ENCODE data around the gene ASB18.

- TF ChIP-seq, protein P1, sequence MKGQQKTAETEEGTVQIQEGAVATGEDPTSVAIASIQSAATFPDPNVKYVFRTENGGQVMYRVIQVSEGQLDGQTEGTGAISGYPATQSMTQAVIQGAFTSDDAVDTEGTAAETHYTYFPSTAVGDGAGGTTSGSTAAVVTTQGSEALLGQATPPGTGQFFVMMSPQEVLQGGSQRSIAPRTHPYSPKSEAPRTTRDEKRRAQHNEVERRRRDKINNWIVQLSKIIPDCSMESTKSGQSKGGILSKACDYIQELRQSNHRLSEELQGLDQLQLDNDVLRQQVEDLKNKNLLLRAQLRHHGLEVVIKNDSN (IDR thresholded peaks at IDR 0.05) = no peak
- TF ChIP-seq EP300 (IDR thresholded peaks at IDR 0.05; ENCODE audit: borderline replicate concordance) (no peak), TEAD4 (IDR thresholded peaks at IDR 0.05) (no peak), TCF12 (IDR thresholded peaks at IDR 0.05; ENCODE audit: low read depth) (no peak), YY1 (IDR thresholded peaks at IDR 0.05; ENCODE audit: low read depth) (no peak), RAD21 (IDR thresholded peaks at IDR 0.05; ENCODE audit: low read depth) (no peak), CEBPB (IDR thresholded peaks at IDR 0.05) (no peak), ZBTB7A (IDR thresholded peaks at IDR 0.05; ENCODE audit: low read depth) (no peak), TAF1 (IDR thresholded peaks at IDR 0.05; ENCODE audit: low read depth) (no peak), EGR1 (IDR thresholded peaks at IDR 0.05) (no peak), CREB1 (IDR thresholded peaks at IDR 0.05; ENCODE audit: low read depth) (no peak)
- TF ChIP-seq, protein P2, sequence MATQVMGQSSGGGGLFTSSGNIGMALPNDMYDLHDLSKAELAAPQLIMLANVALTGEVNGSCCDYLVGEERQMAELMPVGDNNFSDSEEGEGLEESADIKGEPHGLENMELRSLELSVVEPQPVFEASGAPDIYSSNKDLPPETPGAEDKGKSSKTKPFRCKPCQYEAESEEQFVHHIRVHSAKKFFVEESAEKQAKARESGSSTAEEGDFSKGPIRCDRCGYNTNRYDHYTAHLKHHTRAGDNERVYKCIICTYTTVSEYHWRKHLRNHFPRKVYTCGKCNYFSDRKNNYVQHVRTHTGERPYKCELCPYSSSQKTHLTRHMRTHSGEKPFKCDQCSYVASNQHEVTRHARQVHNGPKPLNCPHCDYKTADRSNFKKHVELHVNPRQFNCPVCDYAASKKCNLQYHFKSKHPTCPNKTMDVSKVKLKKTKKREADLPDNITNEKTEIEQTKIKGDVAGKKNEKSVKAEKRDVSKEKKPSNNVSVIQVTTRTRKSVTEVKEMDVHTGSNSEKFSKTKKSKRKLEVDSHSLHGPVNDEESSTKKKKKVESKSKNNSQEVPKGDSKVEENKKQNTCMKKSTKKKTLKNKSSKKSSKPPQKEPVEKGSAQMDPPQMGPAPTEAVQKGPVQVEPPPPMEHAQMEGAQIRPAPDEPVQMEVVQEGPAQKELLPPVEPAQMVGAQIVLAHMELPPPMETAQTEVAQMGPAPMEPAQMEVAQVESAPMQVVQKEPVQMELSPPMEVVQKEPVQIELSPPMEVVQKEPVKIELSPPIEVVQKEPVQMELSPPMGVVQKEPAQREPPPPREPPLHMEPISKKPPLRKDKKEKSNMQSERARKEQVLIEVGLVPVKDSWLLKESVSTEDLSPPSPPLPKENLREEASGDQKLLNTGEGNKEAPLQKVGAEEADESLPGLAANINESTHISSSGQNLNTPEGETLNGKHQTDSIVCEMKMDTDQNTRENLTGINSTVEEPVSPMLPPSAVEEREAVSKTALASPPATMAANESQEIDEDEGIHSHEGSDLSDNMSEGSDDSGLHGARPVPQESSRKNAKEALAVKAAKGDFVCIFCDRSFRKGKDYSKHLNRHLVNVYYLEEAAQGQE (IDR thresholded peaks at IDR 0.05; ENCODE audit: low read depth) = no peak
- TF ChIP-seq, protein P3, sequence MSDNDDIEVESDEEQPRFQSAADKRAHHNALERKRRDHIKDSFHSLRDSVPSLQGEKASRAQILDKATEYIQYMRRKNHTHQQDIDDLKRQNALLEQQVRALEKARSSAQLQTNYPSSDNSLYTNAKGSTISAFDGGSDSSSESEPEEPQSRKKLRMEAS (IDR thresholded peaks at IDR 0.05) = no peak
These were observed 47.5 kb downstream of the ASB18 start for GRCh38 chr2:236216711-236217110.

Measured in Ishikawa (cell line).